GM11168 (cell line): ENCODE measurements around the gene MYH10.

Experiments used
- in situ Hi-C: fragments of 300-500 bp; cut with MboI; formaldehyde crosslinking; loops from one replicate; pipeline ENCODE4 v1.12.0; 2022; ENCODE audit warnings: low sequenced_read_pairs; ENCODE audit not compliant: unreplicated experiment

MYH10 gene

DNA sequence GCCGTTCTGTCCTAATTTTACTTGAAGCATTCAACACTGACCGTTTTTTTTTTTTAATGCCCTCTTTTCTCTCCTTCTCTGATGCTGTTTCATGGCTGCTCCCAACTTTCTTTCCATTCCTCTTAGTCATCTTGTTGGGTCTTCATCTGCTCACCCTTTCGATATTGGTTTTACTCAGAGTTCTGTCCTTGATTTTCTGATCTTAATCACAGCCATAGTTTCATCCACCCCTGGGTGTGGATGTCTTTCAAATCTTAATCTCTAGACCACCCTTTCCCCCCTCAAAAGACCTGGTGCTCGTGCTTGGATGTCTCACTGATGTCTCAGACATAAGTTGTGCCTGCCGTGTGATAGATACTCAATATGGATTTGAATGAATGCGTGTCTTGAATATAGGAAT, 172.4 kb downstream of the MYH10 start:
- in situ Hi-C loops, result no loop called here

DNA sequence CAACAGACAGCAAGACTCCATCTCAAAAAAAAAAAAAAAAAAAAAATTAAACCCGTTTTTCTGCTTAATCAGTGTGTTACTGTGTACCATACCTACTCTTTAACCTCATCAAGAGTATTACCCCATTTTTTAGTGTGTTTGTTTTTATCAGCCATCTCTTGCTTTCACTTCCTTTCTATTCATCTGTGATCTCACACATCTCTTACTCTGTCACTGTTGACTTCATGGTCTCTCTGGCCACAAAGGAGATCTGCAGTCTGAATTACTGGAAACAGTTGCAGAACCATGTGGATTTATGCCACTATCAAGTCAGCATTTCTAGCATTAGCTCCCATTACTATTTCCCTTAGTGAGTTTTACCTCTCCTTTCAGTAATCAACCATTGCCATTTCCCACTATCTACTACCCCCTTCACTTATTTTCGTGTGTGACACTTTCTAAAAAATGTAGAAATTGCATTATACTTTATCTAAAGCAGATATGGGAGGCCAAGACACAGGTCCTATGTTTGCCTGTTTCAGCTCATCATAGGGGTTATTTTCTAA, 174.8 kb downstream of the MYH10 start:
- in situ Hi-C loops, result no loop called here

DNA sequence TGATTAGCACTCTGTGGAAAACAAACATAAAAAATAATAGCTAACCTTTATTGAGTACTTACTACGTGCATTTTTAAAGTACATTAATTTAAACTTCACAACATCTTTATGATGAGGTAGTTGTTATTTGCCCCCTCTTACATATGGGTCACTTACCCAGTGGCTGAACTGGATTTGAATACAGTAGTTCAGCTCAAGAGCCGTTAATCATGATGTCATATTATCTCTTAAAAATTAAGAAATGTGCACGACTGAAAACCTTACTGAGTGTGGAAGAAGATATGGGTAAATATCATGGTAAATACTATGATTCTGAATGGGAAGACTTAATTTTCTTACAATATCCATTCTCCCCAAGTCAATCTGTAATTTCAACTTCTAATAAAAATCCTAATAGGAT, 177.2 kb downstream of the MYH10 start:
- in situ Hi-C loops, result no loop called here

DNA sequence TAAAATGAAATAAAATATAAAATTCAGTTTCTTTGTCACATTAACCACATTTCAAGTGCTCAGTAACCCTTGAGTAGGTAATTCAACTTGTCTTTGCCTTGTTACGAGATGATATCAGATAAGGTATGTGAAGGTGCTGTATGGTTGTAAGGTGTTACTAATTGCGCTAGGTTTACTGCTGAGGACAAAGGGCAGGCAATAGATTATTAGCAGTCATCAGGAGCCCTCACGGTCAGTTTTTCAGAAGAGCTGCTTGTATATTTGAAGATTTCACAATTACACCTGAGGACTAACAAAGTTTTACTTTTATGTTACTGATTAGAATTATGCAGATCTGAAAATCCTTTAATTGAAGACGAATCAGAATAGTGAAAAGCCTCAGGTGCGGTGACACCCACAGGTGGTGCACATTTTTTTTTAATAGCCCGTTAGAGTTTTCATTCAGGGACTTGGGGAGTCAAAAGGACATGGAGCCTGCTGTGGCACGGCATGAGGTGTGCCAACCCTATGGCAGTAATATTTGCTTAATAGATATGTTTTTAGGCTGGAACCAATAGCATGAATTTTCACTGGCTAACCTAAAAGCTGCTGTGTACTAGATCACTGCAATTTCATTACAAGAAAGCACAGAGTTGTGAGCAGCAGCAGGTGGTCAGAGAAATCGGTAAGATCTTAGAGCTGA, 178.5 kb downstream of the MYH10 start:
- in situ Hi-C loops, result no loop called here

DNA sequence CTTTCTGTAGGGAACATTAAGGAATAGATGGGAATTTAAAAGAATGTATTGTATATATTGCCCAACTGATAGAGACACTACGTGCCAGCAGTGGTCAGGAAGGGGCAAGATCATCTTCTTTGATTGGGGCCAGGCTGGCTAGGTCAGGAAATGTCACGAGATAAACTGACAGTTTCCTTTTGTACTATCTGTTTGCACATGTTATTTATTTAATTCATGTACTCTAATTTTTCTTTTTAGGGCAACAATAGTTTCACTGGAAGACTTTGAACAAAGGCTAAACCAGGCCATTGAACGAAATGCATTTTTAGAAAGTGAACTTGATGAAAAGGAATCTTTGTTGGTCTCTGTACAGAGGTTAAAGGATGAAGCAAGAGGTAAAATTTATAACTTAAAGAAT, 182.2 kb downstream of the MYH10 start:
- in situ Hi-C loops, result no loop called here

DNA sequence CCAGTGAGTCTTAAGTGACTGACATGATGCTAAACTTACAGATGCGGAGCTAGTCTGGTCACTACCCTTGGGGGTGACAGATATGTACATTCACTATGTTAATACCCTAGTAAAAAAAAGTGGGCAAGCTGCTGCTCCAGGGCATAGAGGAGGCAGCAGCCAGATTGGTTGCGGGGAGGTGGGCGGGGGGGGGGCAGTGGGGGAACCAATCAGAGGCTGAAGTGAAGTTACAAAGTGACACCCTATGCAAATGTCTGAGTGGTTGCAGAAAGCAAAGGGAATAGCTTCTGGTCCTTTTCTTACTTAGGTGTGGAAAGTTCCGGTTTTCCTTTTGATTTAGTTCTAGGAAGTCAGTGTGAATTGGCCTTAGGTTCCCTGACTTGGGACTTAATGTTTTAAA, 182.7 kb downstream of the MYH10 start:
- in situ Hi-C loops, result no loop called here

DNA sequence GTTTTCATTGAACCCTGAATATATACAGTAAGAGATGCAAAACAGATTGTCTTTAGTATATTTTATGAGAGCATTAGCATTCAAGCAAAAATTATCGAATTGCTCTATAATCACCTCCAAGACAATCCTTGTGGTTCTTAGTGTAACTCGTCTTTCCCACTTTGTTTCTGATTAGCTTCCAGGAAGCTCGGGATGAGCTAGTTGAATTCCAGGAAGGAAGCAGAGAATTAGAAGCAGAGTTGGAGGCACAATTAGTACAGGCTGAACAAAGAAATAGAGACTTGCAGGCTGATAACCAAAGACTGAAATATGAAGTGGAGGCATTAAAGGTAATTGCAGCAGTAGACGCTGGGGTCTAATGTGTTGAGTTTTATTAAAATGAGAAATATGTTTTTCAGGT, 185.0 kb downstream of the MYH10 start:
- in situ Hi-C loops, result no loop called here

DNA sequence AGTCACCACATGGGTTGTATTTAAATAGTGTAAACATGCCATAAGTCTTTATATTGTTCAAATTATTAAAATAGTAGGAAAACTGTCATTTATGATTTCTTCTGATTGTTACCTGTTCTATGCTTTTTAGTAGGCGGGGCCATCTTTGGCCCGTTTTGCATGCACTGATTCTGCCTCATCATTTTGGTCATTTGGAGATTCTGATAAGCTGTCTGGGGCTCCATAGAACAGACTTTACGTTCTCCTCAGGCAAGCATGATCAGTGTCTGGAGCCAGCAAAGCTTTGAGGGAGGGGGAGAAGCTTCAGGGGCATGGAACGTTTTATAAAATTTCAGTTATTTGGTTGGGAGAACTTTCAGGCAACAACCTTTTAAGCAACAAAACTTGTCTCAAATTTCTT, 186.0 kb downstream of the MYH10 start:
- in situ Hi-C loops, result no loop called here

DNA sequence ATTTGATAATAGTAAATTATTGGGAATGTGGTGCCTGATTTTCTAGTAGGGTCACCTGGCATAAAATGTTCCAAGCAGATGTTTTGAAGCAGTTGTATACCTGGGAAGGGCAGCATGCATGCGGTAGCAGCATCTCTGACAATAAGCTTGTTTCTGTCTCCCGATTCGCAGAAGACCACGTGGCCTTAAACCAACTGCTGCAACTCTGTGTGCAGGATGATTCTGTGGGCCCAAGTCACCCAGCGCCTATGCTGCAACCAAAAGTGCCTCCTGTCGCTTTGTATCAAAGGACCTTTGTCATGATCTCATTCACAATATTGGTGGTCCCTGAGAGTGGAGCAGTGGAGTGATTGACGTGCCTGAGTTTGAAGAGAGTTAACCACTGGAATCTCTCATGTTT, 186.8 kb downstream of the MYH10 start:
- in situ Hi-C loops, result no loop called here

DNA sequence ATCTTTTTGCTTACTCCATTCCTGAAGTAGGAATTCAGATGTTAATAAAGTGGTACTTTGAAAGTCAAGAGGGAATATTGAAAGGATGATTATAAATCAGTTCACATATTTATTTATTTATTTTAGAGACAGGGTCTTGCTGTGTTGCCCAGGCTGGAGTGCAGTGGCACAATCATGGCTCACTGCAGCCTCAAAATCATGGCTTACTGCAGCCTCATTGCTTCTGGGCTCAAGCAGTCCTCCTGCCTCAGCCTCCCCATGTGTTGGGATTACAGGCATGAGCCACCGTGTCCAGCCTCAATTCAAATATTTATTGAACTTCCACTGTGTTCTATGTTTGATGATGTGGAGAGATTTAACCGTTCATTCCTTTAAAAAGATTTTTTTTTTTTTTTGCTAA, 188.2 kb downstream of the MYH10 start:
- in situ Hi-C loops, result no loop called here

DNA sequence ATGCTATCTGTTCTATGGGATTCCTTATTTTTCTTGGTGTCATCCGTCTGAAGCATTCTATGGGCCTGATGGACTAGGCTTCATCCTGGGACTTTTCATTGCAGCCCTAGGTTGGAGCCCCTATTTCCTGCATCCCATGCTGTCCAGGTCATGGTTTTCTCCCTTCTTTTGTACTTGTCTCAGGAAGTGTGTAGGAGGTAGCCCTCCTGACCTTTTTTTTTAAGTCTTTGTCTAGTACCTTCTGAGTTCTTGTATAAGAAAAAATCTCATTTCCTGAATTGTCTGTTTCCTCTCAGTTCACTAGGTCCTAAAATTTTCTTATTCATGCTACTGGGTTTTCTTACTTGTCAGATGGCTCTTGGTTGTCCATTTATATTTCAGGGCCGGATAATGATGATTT, 188.8 kb downstream of the MYH10 start:
- in situ Hi-C loops, result no loop called here

DNA sequence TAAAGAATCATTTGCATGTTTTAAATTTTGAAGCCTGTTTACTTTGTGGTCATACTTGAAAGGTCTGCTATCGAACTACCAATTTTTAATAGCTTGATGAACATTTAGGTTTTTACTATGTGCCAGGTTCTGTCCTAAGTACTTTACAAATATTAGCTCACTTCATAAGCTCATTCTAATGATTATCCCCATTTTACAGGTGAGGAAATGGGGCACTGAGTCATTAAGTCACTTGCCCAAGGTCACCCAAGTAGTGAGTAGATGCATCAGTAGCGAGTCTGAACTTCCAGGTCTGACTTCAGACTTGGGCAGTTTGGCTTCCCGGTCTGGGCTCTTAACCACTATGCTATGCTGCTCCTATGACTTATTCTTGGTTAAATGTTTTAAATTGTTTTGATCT, 190.8 kb downstream of the MYH10 start:
- in situ Hi-C loops, result no loop called here

DNA sequence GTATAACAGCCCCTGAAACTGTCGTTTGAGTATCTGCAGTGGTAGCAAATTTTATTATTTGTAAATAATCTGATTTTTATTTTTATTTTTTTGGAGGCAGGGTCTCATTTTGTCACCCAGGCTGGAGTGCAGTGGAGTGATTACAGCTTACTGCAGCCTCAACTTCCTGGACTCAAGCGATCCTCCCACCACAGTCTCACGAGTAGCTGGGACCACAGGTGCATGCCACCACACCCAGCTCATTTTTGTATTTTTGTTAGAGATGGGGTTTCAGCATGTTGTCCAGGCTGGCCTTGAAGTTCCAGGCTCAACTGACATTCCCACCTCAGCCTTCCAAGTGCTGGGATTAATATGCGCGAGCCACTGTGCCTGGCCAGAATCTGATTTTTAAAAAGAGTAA, 192.1 kb downstream of the MYH10 start:
- in situ Hi-C loops, result no loop called here

DNA sequence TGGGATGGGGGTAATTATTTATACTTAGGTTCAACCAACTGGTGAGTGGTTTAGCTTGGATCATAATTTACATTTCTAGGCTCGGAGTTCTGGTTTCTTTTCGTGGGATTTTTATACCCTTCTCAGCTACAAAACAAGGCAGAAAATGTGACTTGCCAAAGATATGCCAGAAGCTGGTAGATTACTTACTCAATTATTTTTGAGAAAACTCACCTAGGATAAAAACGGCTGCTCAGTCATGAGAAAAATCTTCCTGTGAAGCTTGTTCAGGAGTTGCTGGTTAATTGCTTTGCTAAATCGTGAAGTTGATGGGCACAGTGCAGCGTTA, 193.7 kb downstream of the MYH10 start:
- in situ Hi-C loops, result no loop called here

DNA sequence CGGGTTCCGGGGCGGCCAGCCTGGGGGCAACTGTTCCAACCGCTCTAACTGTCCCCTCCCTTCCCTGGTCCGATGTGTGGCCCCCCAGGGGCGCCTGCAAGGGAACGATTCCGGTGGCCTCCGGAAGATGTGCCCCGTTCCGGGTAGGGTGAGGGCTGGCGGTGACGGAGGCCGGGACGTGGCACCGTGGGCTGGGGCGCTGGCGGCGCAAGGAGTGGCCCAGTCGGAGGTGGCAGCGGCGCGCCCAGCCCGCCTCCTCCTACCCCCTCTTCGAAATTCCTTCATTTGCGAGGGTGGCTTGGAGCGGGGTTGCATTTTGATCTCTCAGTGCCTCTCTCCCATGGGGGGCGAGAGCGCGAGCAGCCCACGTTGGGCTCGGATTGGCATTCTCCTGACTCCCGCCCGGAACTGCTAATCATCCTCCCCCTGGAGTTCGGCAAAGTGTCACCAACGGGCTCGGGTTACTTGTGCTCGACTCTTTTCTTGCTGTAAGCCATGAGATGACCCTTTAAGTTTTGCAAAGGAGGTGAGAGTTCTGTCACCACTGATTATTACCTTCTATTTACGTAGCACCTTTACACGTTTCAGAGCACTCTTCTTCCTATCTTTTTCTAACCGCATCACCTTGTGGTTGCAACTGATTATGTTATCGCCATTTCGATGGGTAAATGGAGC, 194.2 kb downstream of the MYH10 start:
- in situ Hi-C loops, result no loop called here

DNA sequence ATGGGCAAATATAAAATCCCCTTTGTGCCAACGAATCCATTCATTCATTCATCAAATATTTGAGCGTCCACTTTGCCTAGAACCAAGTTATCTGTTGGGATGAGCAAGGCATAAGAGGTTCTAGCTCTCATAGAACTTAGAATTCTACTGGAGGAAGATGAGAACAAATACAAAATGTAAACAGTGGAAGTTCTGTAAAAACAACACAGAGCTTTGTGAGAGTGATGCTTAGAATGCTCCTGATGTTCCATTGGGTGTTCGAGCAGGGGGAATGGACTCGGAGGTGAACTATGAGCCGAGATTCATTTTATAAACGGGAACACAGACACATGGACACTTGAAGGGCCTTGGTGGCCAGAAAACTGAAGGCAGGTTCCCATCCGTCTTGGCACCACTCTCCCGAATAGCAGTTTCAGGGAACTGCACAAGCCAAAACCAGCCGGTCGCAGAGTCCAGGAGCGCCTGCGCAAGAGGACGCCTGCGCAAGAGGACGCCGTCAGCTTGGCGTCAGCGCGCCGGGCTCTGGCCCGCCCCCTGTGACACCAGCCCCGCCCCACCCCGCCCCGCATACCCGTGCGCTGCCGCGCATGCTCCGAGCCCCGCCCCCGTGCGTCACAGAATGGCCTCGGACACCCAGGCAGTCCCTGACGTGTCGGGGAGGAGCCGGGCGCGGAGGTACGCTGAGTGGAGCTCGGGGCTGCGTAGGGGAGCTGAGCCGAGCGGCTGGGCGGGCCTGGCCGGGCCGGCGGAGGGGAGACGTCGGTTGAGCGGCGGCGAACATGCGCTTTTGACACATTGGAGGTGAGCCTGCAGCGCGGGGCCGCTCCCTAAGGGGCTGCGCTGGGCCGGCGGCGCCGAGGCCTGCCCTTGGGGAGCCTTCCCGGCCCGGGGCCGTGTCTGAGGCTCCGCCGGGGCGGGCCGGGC, 195.0 kb downstream of the MYH10 start, which contains the start of gene NDEL1:
Gene NDEL1, plus strand, starts transcription at position 640 of the 924 bp plus-strand sequence. CDS start 8,388 bp downstream, outside the sequence.
- in situ Hi-C loops, result no loop called here

DNA sequence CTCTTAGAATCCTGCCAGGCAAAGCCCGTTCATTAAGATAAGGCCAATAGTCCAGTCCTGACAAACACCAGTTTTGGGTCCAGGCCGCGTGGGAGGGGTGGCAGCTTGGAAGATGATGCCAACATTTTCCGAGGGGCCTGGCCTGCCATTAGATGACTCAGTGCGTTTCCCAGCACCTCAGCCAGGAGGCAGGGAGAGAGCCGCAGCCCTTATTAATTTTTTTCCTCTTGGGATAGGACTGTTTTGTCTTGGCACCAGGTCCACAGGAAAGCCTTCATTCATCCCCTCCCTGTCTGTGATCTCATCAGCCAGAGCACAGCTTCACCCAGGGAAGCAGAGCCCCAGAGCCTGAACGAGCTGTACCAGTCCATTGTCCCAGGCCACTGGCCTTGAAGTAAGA, 199.6 kb downstream of the MYH10 start:
- in situ Hi-C loops, result no loop called here

DNA sequence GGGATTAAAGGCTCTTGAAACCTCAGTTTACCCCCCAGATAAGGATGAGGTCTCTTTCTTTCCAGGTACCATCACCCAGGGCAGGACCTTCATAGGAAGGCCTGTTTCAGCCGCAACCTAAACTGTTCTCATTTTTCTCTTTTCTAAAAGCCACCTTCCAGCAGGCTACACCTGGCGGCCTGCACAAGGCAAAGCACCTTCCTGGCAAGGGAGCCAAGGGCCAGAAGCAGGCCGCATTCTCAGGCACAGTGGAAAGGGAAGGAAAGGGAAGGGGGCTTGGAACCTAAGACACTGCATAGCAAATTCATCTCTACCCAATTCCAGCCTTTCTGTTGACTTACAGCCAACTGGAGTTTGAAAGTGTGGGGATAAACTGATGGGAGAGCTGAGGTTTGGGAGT, 203.7 kb downstream of the MYH10 start:
- in situ Hi-C loops, result no loop called here

DNA sequence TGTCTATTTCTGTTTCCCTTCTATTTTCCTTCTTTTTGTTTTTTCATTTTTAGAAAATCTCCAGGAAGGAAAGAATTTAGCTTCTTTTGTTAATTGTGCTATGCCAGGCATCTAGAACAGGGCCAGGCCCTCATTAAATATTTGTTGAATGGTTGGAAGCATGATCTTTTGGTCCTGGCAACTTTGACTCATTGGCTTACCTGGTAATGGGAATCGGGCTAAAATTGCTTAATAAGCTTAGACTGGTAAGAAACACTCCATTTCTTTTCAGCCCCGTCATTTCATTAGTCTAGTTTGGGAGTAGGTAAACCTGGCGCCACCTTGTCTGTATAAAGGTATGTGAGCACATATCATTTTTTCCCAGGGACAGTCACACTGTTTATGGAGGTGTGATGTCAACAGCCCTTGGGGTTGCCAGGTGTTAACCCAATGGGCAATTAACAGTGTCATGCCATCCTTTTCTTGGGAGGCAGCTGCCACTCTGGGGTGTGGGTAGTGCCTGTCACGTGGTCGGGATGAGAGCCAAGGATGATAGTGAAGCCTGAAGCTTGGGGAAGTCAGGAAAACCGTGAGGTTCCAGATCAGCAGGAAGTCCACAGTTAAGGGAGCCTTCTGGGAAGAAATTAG, 204.3 kb downstream of the MYH10 start:
- in situ Hi-C loops, result no loop called here
